Jurkat, Clone E6-1 (cell line): Measurements from ENCODE around the gene COL5A1.

Source experiments
- DNase-seq: peaks from one replicate; pipeline ENCODE4 v3.0.0-alpha.2; 2011; ENCODE audit warnings: low read depth, low spot score
- H3K4me3 ChIP-seq: 2 replicates; pipeline ENCODE4 v1.5.1; 2011; ENCODE audit warnings: mild to moderate bottlenecking, low read length, control low read depth, moderate library complexity

Gene COL5A1

DNA sequence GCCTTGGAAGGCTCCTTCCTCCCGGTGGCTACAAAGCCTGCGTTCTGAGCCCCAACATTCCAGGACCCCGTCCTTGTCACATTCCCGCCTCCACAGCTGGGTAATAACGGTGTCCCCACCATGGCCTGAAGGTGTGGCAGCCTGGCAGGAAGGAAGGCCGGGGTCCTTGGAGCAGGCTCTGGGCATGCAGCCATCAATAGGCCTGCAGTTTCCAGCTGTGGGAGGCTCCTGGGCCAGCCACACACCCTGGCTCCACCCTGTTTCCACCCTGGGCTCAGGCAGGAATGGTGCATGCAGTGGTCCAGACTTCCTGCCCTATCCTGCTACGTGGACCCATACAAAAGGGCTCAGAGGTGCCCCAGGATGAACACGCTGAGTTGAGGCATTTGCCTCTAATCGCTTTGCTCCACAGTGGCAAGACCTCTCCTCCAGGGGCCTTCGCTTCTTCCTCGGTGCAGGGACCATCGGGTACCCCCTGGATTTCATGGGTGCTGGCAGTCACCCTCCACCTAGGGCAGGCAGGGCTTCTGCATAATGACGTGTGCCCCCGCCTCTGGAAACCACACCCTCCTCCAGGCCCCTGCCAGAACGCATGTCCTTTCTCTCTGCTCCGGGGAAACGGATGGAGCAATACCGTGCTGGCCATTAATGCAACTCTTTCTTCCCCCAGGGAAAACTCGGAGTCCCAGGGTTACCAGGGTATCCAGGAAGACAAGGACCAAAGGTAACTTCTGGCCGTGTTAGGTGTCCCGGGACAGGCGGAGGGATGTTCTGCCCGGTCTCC, 143.9 kb downstream of the COL5A1 start:
- no peak for DNase-seq
- H3K4me3 ChIP-seq: no peak overlapping the region

DNA sequence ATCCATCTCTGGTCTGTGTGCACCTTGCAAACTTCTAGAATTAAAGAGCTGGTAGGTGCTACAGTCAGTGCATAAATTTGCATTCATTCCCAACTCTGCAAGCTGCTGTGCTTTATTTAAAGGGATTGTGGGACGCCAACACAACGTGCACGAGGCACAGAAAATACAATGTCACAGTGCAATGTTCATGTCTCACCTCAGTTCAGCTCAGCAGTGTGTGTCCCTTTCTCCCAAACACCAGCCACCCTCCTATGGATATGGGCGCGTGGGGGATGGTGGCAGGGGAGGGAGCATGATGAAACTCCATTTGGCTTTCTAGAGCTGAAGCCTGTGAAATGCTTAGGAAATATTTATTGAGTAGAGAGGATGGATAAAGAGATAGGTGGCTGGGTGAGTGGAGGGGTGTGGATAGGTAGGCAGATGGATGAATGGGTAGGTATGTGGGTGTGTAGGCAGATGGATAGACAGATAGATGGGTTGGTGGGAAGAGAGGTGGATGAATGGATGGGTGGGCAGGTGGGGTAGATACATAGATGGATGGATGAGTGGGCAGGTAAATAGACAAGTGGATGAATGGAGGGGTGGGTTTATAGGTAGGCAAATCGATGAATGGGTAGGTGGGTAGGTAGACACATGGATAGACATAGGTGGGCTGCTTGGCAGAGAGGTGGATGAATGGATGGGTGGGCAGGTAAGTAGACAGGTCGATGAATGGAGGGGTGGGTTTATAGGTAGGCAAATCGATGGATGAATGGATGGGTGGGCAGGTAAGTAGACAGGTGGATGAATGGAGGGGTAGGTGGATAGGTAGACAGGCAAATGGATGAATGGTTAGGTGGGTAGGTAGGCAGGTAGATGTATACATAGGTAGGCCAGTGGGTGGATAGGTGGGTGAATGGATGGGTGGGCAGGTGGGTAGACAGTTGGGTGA, 146.3 kb downstream of the COL5A1 start:
- H3K4me3 ChIP-seq: no peak overlapping the region
- DNase-seq: no peak

DNA sequence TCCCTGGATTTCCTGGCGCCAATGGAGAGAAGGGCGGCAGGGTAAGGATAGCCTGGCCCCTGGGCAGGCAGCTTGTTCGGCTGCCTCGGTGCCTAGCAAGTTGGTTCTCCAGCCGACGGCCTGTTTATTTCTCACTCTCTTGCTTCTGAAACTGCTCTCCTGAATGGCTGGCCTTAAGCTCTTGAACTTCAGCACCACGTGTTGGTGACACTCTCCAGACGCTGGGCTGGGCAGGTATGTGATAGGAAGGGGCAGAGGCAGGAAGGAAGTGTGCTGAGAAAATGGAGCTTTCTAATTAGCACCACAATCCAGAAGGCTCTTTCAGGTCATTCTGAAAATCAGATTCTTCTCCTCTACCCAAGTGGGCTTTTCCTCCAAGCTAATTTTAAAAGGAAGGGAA, 147.6 kb downstream of the COL5A1 start:
- DNase-seq: no peak
- no peak overlapping the region for H3K4me3 ChIP-seq

DNA sequence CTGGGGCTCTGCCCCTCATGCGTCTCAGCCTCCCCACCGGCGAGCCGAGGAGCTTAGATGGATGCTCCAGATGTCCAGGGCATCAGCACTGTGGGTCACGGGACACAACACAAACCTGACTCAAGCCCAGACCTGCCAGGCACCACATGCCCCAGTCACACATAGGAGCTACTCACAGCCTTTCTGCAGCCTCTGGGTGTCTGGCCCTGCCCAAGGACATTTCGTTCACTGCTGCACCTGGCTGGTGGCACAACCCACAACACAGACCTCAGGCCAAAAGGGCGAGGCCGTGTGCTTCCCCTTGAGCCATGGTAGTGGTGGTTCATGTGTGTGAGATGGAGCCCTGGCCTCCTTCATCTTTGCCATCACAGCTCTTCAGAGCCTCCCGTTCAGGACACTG, 149.4 kb downstream of the COL5A1 start:
- no peak for DNase-seq
- no peak overlapping the region for H3K4me3 ChIP-seq

DNA sequence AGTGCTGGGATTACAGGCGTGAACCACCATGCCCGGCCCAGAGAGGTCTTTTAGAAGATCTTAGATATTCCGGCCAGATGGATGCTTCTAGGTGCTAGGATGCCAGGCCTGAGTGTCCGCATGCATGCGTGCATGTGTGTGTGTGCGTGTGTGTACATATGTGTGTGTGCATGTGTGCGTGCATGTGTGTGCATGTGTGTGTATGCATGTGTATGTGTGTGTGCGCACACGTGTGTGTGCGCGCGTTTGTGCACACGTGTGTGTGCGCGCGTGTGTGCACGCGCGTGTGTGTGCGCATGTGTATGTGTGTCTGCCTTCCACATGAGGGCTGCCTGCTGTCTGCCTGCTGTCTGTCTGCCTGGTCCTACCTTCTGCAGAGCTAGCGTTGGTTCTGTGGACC, 151.0 kb downstream of the COL5A1 start:
- no peak overlapping the region for H3K4me3 ChIP-seq
- DNase-seq: no peak

DNA sequence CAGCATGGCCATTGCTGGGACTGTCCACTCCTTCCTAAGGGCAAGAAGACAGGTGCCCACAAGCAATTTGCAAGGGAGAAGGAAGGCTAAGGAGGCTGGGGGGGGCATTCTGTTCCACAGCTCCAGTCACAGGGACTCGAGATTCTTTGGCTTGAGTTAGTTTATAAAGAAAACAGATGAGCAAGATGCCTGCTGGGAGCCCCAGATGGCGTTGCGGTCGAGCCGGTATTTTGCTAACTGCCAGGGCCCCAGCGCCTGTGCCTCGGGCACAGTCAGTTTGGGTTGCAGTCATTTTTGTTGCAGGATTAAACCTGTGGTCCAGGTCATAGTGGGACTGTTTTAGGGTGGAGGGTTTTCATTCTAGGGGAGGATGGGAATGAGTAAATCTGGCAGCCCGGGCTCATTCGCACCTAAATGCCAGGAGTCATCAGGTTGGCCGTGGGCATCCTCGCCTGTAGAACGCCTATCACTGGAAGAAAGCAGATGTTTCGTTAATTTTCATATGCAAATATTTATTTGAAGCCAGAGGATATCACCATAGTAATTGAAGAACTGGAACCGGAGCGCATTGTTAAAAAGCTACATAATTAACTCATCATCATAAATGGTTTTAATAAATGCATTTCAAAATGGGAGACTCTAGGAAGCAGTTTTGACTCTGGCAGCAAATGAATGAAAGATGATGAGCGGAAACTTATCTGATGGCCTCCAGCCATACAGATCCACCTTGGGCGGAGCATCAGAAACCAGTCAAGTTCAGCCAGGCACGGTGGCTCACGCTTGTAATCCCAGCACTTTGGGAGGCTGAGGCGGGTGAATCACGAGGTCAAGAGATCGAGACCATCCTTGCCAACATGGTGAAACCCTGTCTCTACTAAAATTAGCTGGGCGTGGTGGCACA, 151.9 kb downstream of the COL5A1 start:
- no peak overlapping the region for H3K4me3 ChIP-seq
- no peak for DNase-seq

DNA sequence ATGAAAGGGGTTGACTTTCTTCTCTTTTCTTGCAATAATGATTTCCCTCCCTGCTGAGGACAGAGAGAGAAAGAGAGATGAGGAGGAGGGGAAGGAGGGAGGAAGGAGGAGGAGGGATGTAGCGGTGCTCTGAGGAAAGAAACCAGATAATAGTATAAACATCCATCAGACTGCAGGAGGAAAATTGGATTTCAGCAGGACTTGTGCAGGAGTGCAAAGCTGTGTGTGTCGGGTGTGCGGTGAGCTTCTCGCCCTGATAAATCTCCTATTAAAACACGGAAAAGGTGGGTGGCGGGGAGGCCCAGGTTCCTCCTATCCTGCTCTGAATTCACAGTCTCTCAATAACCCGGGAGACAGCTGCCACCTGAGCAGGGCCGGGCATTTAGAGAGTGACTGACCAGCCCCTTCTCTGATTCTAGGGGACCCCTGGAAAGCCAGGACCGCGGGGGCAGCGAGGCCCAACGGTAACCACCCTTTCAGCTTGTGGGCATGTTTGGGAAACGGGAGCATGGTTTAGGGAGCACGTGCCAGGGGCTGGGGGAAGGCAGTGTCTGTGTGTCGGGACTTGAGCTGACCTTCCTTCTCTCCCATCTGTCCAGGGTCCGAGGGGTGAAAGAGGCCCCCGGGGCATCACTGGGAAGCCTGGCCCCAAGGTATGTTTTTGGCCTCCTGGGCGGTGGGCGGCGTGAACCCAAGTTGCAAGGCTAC, 153.2 kb downstream of the COL5A1 start:
- DNase-seq: no peak

DNA sequence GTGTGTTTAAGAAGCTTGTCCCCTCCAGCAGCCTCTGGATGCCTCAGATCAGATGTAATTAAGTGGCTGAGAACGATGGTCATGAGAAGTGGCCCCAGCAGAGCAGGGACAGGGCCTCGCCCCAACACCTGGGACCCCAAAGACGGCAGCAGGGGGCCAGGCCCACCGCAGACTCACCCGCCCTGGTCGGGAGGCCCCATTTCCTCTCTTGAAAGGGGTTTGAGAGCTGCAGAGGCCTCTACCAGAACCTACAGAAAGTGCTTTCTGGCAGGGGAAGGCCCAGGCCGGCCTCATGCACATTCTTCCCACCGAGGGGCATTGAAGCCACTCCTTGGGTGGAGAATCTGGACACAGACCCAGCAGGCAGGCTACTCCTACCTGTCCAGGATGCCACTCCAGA, 153.8 kb downstream of the COL5A1 start:
- DNase-seq: no peak

More for the DNA sequence above, 153.2 kb downstream of the COL5A1 start:
- no peak overlapping the region for H3K4me3 ChIP-seq

DNA sequence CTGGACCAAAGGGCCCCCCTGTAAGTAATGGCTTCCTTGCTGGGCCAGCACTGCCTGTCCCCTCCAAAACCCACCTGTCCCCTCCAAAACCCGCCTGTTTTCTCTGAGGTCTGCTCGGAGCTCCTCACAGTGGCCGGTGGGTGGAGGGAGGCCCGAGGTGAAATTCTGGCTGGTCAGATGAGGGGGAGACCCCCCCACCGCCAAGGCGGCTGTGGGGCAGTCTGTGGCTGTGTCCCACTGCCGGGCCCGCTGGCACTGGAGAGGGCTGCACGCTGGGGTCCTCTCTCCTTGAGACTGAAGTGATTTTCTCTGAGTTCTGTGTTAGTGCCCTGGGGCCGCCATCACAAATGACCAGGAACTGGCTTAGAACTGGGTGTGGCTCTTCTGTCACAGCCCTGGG, 155.3 kb downstream of the COL5A1 start:
- DNase-seq: no peak
- no peak overlapping the region for H3K4me3 ChIP-seq

More for the DNA sequence above, 153.8 kb downstream of the COL5A1 start:
- H3K4me3 ChIP-seq: no peak overlapping the region

DNA sequence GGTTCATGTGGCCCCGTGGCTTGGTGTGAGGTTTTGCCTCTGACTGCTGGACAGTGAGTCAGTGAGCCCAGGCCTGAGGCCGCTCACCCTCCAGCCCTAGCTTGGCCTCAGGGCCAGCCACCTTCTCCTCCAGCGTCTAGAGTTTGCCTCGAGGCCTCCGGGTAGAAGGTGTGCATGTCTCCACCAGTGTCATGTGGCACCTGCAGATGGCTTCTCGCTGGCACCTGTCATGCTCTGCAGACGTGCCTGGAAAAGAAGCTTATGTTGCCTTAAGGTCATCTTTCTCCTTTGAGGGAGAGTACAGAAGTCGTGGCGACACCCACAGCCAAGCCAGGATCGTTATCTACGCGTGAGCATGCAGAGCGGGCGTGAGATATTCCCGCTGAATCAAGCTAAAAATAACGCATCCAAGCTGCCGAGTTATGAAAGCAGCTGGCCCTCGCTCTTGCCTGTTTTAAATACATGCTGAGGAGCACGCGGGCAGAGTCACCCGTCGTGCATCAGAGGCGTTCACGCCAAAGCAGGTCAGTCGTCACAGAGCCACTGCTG, 159.3 kb downstream of the COL5A1 start:
- H3K4me3 ChIP-seq: no peak overlapping the region
- DNase-seq: no peak

DNA sequence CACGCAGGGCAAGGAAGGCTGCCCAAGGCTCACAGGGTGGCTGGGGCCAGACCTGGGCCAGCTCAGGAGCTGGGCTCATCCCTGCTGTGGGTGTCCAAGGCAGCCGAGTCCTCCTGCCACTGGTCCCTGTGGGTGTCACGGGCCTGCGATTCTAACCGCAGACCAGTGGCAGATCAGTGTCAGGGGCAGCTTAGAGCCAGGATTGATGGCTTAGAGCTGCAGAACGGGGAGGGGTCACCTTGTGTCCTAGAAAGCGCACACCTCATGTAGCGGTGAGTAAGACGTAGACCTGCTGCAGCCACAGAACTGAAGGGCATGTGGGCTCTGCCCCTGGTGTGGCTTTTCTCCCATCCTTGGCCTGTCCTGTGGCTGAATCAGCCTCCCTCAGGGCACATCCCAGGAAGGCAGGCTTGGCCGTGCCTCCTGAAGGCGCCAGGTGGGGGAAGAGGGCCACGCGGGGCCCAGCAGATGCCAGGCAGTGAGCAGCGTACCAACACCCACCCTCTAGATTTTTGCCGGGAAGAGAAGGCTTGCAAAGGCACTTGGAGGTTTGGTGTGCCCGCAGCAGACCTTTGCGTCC, 160.7 kb downstream of the COL5A1 start:
- H3K4me3 ChIP-seq: no peak overlapping the region
- DNase-seq: no peak

DNA sequence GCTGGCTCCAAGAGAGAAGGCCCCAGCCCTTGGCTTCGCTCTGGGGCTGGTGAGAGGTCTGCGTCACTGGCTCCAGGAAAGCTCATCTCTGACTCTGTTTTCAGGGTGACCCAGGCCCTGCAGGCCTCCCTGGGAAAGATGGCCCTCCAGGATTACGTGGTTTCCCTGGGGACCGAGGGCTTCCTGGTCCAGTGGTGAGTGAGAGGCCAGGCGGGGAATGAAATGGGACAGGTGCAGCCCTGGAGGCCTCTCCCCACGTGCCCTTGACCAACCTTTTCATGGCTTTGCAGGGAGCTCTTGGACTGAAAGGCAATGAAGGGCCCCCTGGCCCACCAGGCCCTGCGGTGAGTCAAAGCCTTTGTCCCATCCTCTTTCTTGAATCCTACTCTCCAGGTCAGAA, 163.3 kb downstream of the COL5A1 start:
- no peak overlapping the region for H3K4me3 ChIP-seq
- no peak for DNase-seq

DNA sequence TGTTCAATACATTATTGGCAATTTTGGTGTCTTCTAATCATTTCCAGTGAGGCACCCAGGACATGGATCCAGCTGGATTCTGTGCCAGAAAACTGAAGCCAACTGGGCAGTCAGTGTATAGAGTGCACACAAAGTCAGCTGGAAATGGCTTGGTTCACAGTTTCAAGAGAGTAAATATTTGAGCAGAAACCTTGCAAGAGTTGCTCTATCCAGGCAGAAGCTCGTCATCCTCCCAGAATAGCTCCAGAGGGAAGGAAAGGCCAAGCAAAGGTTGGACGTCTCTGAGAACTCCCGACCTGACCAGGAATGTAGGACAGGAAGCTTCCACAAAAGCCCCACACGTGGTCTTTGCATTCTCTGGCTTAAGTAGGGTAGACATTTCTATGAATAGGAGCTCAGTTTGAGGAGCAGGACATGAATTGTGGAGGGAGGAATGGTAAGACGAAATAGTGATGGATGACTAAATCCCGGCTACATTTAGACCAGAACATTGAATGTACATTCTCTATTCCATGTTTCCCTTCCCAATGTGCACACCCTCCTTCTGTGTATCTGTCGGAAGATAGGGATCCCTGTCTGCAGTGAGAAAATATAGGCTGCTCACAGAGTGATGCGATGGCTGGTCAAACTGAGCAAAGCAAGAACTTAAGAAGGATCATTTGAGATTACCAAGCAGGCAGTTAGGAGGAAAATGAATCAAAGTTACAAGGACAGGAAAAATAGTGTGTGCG, 166.3 kb downstream of the COL5A1 start:
- DNase-seq: no peak
- H3K4me3 ChIP-seq: no peak overlapping the region

DNA sequence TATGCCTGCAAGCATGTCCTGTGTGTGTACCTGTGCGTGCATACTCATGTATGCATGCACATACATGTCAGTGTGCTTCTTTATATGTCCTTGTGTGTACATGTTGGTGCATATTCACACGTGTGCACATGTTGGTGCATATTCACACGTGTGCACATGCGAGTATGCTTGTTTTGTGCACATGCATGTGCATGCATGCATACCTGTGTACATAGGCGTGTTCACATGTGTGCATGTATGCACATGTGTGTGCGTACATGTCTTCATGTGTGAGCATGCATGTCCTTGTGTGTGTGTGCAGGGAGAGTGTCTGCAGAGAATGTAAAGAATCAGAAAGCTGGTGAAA, 166.8 kb downstream of the COL5A1 start:
- no peak overlapping the region for H3K4me3 ChIP-seq
- no peak for DNase-seq

DNA sequence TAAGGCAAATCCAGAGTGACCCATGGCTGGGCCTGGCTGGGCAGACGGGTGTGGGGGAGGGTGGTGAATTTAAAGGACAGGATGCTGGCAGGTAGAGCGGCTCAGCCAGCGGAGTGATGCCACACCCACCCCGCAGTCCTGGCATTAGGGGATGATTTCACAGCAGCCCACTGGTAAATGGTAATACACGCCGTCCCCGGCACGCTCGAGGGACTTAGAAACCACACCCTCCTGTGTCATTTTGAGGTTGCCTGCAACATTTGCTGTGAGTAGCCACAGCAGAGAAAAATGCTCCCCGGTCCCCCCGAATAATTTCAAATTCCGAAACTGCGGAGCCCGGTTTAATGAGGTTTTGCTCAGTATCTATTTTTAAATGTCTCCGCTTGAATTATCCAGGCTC, 167.7 kb downstream of the COL5A1 start:
- H3K4me3 ChIP-seq: no peak overlapping the region
- DNase-seq: no peak

DNA sequence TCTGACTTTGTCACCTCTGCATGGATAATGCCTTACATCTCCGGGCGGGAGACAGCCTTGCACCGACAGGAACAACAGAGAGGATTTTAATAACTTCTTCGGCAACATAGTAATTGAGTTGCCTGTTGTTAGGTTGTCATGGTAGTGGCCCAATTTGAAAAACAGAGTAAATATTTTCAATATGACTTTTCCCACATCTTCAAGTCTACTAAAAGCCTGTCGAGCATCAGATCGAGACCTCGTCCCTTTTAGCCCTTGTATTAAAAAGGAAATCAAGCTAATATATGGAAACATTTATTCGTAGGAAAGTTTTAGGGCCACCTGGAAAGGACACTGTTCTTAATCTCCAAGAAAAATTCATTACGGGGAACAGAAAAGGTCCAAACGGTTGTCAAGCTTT, 168.2 kb downstream of the COL5A1 start:
- no peak overlapping the region for H3K4me3 ChIP-seq
- DNase-seq: no peak

DNA sequence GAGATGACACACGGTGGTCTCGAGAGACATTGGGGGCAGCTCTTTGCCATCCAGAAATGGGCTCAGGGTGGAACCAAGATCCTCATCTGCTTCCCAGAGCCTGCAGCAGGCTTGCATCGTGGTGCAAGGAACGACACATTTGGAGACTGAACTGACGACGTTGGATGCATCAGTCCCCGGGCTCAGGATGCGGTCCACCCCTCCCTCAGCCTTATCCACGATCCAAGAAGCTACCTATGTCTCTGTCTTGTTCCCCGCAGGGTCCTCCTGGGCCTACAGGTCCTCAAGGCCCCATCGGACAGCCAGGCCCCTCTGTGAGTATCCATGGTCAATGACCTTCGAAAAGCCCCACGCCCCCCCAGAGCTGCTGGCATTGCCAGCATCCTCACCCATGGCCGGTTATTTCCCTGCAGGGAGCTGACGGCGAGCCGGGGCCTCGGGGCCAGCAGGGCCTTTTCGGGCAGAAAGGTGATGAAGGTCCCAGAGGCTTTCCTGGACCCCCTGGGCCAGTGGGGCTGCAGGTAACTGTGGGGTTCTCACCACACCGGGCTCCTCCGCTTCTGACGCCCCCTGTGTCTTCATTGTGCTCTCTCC, 169.6 kb downstream of the COL5A1 start:
- no peak overlapping the region for H3K4me3 ChIP-seq
- no peak for DNase-seq
